HG03097 (cell line): ENCODE measurements around the gene RHEB.

Experiments used
- ATAC-seq: cut with Tn5 transposase; IDR thresholded peaks from one replicate; pipeline ENCODE4 v1.9.1; 2021; ENCODE audit not compliant: unreplicated experiment, low FRiP score

RHEB gene

GRCh38 chr7:151481650-151482505 is 37.8 kb downstream of the RHEB start:
- ATAC-seq, result no peak

- ATAC-seq, result no peak
Measured at GRCh38 chr7:151477867-151478266, 41.8 kb downstream of the RHEB start.

GRCh38 chr7:151472644-151473380 is 46.9 kb downstream of the RHEB start:
- ATAC-seq, result no peak

GRCh38 chr7:151470711-151471110 is 49.0 kb downstream of the RHEB start:
- ATAC-seq, result no peak

- no peak for ATAC-seq
Measured at GRCh38 chr7:151469281-151469680, 50.4 kb downstream of the RHEB start.

- no peak for ATAC-seq
Measured at GRCh38 chr7:151468217-151469018, 51.3 kb downstream of the RHEB start.

- ATAC-seq, result no peak
Measured at GRCh38 chr7:151465169-151465568, 54.5 kb downstream of the RHEB start.

GRCh38 chr7:151462306-151462779 is 57.4 kb downstream of the RHEB start:
- no peak for ATAC-seq

GRCh38 chr7:151461942-151462230 is 57.8 kb downstream of the RHEB start:
- ATAC-seq, result no peak

- no peak for ATAC-seq
Measured at GRCh38 chr7:151461096-151461941, 58.4 kb downstream of the RHEB start.

GRCh38 chr7:151460474-151460855 is 59.2 kb downstream of the RHEB start:
- ATAC-seq, result no peak

- ATAC-seq, result no peak
Measured at GRCh38 chr7:151459726-151460473, 59.8 kb downstream of the RHEB start.

- ATAC-seq, result no peak
Measured at GRCh38 chr7:151457534-151457933, 62.2 kb downstream of the RHEB start.

GRCh38 chr7:151456782-151457181 is 62.9 kb downstream of the RHEB start:
- ATAC-seq, result no peak

- ATAC-seq, result no peak
Measured at GRCh38 chr7:151456276-151456675, 63.4 kb downstream of the RHEB start.

GRCh38 chr7:151455690-151456089 is 64.0 kb downstream of the RHEB start:
- no peak for ATAC-seq

- ATAC-seq, result no peak
Measured at GRCh38 chr7:151454932-151455530, 64.7 kb downstream of the RHEB start.

GRCh38 chr7:151454305-151454704 is 65.4 kb downstream of the RHEB start:
- ATAC-seq, result no peak

GRCh38 chr7:151453326-151453791 is 66.3 kb downstream of the RHEB start:
- no peak for ATAC-seq
